ENCODE results near the gene TRPV5. TPM values are rescaled to one million over a fixed set of nuclear protein-coding genes. Genes with fewer than 3 reads are reported as not detected.

The TRPV5 gene
- total and polyA plus RNA-seq, 2 of the 8 experiments (the other 6 are each of a cell fraction or from before 2014, with no cell fraction given): 0.03 TPM; not detected in 1

GRCh38 chr7:142883145-142883544 lies 50.4 kb downstream of the TRPV5 start:
- Histone ChIP-seq H3K9me3 (ENCODE audit: insufficient read depth in 2 of 2, low read depth in 1 of 2, low read length in 1 of 2) (no peaks in the 10 kb centered on the region), H3K27me3 (replicated peaks in 1 of 4; ENCODE audit: control insufficient read depth in 3 of 4, extremely low read depth in 1 of 4, insufficient read depth in 3 of 4, low read length in 3 of 4) (0 out of 7 replicates have a peak, but pooled peaks cover 0 to 2% (median 0%) of the 10 kb centered on the region in 4 experiments), H3K23me2 (ENCODE audit: low read depth, low read length) (peaks cover 4% of the 10 kb centered on the region; the same call in 1 of the 2 replicates), H3K27ac (ENCODE audit: low read depth, low read length) (no peak overlapping the region), H2BK12ac (ENCODE audit: low read depth, low read length) (no peak overlapping the region), H2BK20ac (ENCODE audit: low read length) (no peak overlapping the region), H2BK120ac (replicated peaks; ENCODE audit: low read depth, low read length) (no peak overlapping the region), H3K4me1 (replicated peaks in 1 of 4; ENCODE audit: control insufficient read depth in 3 of 4, insufficient read depth in 4 of 4, low read length in 3 of 4) (peaks cover 0 to 8% (median 2%) of the 10 kb centered on the region in 4 experiments; a peak in 2 of 7 replicates), H4K8ac (ENCODE audit: extremely low read depth, insufficient read depth, low read length) (no peak overlapping the region), H3K4me3 (ENCODE audit: extremely low read depth in 1 of 4, insufficient read depth in 2 of 4, low read depth in 3 of 4, low read length in 4 of 4) (no peak overlapping the region), H3K9ac (replicated peaks in 1 of 4; ENCODE audit: extremely low read depth in 1 of 4, low read depth in 3 of 4, low read length in 3 of 4) (no peak overlapping the region), H3K79me1 (ENCODE audit: low read depth, low read length) (no peaks in the 10 kb centered on the region), H3K36me3 (ENCODE audit: control insufficient read depth in 2 of 4, insufficient read depth in 4 of 4, low read length in 3 of 4) (no peaks in the 10 kb centered on the region), H3K23ac (ENCODE audit: insufficient read length) (no peak overlapping the region), H2BK5ac (ENCODE audit: low read depth, low read length) (no peak overlapping the region), H3K18ac (ENCODE audit: extremely low read depth, low read length) (no peak overlapping the region), H3K4ac (replicated peaks; ENCODE audit: insufficient read length, low read depth, low read length) (no peak overlapping the region), H3K56ac (replicated peaks; ENCODE audit: insufficient read length, low read depth, low read length) (no peak overlapping the region), H2AFZ (ENCODE audit: low read length) (no peak overlapping the region), H2BK15ac (ENCODE audit: low read length) (no peak overlapping the region), H4K91ac (replicated peaks; ENCODE audit: insufficient read length, low read length) (no peak overlapping the region), H3K14ac (ENCODE audit: insufficient read length) (no peak overlapping the region), H4K20me1 (replicated peaks in 1 of 2; ENCODE audit: control insufficient read depth in 1 of 2, insufficient read depth in 2 of 2, low read length in 2 of 2) (no peaks in the 10 kb centered on the region), H4K5ac (ENCODE audit: insufficient read length, low read depth, low read length) (no peak overlapping the region), H3K79me2 (ENCODE audit: control insufficient read depth in 1 of 2, insufficient read depth in 2 of 2, low read length in 2 of 2) (no peaks in the 10 kb centered on the region), H3K4me2 (ENCODE audit: insufficient read depth in 1 of 2, low read depth in 2 of 2, low read length in 2 of 2) (no peak overlapping the region), H2AK5ac (ENCODE audit: low read depth, low read length) (no peak overlapping the region)
- 95% methylated on average over 10 of the region's 10 CpGs; no CpG with 5 or more reads in 1 of the 2 experiments for WGBS, 2 experiments (ENCODE audit: extremely low coverage in 1 of 2, insufficient coverage in 1 of 2, insufficient read length in 1 of 2, insufficient replicate concordance in 2 of 2, low coverage in 1 of 2, low lambda C conversion rate in 2 of 2, missing lambda C conversion rate in 1 of 2)
- ChIA-PET CTCF (ENCODE audit: partially characterized antibody) (interaction anchor here (1.1 to 13.9 kb wide), 12 partner anchors 12 to 524 kb away, joined by 3 to 332 read pairs (median 12); partner anchors contain the start of genes EPHB6, LLCFC1 and TRPV5), POLR2A (ENCODE audit: partially characterized antibody) (no interaction called here)
- FAIRE-seq (no peak), DNase-seq (ENCODE audit: low read depth in 1 of 2, low spot score in 2 of 2) (no peak)
- TF ChIP-seq KDM4A (IDR thresholded peaks at IDR 0.05; ENCODE audit: low read depth, low read length, severe bottlenecking): no peak
- no peak for TF ChIP-seq BRCA1 (IDR thresholded peaks at IDR 0.05; ENCODE audit: low read depth, low read length)
- TF ChIP-seq CBX8 (IDR thresholded peaks at IDR 0.05; ENCODE audit: borderline replicate concordance, low read depth, low read length): no peak
- TF ChIP-seq ATF2 (IDR thresholded peaks at IDR 0.05; ENCODE audit: low read length): no peak
- no peak for TF ChIP-seq SP2 (IDR thresholded peaks at IDR 0.05; ENCODE audit: low read length)
- no peak for TF ChIP-seq POLR2A (IDR thresholded peaks at IDR 0.05; ENCODE audit: control extremely low read depth in 1 of 2, low read depth in 2 of 2, low read length in 2 of 2)
- TF ChIP-seq MAX (IDR thresholded peaks at IDR 0.05): no peak
- no peak for TF ChIP-seq CHD1 (IDR thresholded peaks at IDR 0.05; ENCODE audit: low read depth, low read length)
- TF ChIP-seq CBX5 (IDR thresholded peaks at IDR 0.05; ENCODE audit: low read depth, low read length): no peak

Measured in H1 (cell line).